Endodermal cell (in vitro differentiated cells): Measurements from ENCODE around the gene PHAX. TPM values are rescaled to one million over a fixed set of nuclear protein-coding genes. Genes with fewer than 3 reads are reported as not detected.
A peak's percentile ranks its signal among the peaks of the same experiment; 100 is the strongest.

Experiments
- DNase-seq: peaks from one replicate; pipeline ENCODE4 v3.0.0-alpha.2; 2017
- H3K27ac ChIP-seq: 2 replicates; pipeline ENCODE4 v1.5.1; 2013; ENCODE audit warnings: mild to moderate bottlenecking, low read depth, low read length, moderate library complexity
- H3K27me3 ChIP-seq: 2 replicates; pipeline ENCODE4 v1.6.1; 2013; ENCODE audit warnings: mild to moderate bottlenecking, low read length, moderate library complexity; ENCODE audit not compliant: insufficient read depth, control insufficient read depth, poor library complexity, severe bottlenecking
- H3K36me3 ChIP-seq: 2 replicates; pipeline ENCODE4 v1.7.0; 2013; ENCODE audit warnings: mild to moderate bottlenecking, low read length, moderate library complexity; ENCODE audit not compliant: control insufficient read depth, insufficient read depth
- H3K4me1 ChIP-seq: one replicate; pipeline ENCODE4 v1.7.0; 2013; ENCODE audit warnings: low read length; ENCODE audit not compliant: control insufficient read depth, insufficient read depth
- H3K4me3 ChIP-seq: 2 replicates; pipeline ENCODE4 v1.5.1; 2013; ENCODE audit warnings: mild to moderate bottlenecking, low read length, moderate library complexity
- H3K9ac ChIP-seq: 2 replicates; pipeline ENCODE4 v1.6.1; 2013; ENCODE audit warnings: mild to moderate bottlenecking, low read length, moderate library complexity; ENCODE audit not compliant: poor library complexity, severe bottlenecking; ENCODE audit errors: extremely low read depth
- H3K9me3 ChIP-seq: 2 replicates; pipeline ENCODE4 v1.6.1; 2013; ENCODE audit warnings: mild to moderate bottlenecking, low read length, moderate library complexity; ENCODE audit not compliant: control insufficient read depth
- H3K27ac Mint-ChIP-seq: 2 replicates; pipeline ENCODE4 v1.8.0; 2020; ENCODE audit warnings: mixed read lengths
- H3K27me3 Mint-ChIP-seq: 2 replicates; pipeline ENCODE4 v1.8.0; 2021; ENCODE audit warnings: mild to moderate bottlenecking, mixed read lengths; ENCODE audit not compliant: insufficient read depth
- H3K36me3 Mint-ChIP-seq: 2 replicates; pipeline ENCODE4 v1.8.0; 2020; ENCODE audit warnings: low read depth, mixed read lengths
- H3K4me1 Mint-ChIP-seq: 2 replicates; pipeline ENCODE4 v1.8.0; 2020; ENCODE audit warnings: mixed read lengths
- H3K4me3 Mint-ChIP-seq: 2 replicates; pipeline ENCODE4 v1.8.0; 2020; ENCODE audit warnings: mild to moderate bottlenecking, moderate library complexity, mixed read lengths
- H3K9me3 Mint-ChIP-seq: 2 replicates; pipeline ENCODE4 v1.8.0; 2020; ENCODE audit warnings: mild to moderate bottlenecking, mixed read lengths
- WGBS, 2 experiments: methylation state at CpG; one replicate each; pipeline versions ENCODE4 v1.1.5 to v1.1.7; 2013; ENCODE audit warnings: missing lambda C conversion rate in 2 of 2, mixed read lengths in 1 of 2; ENCODE audit not compliant: insufficient coverage in 1 of 2, insufficient read length in 1 of 2; 5-methylcytosine and 5-hydroxymethylcytosine counted together
- total RNA-seq, 2 donors: library from RNA; stranded (reverse); fragmentation: NEBNext Ultra II Directional in 1 of 2; extraction: Animal tissue kit (Norgen Biotek cat#: 25700) in 1 of 2; gene quantifications; 2 replicates in 1 of 2; 3 replicates in 1 of 2; pipeline ENCODE4 v1.2.1, GENCODE V29; 2021
- TF ChIP-seq, protein P1 (sequence below): fragments of 200-600 bp; sonication (generic); conservative IDR thresholded peaks from 2 replicates; pipeline ENCODE4 v1.5.0; 2021; ENCODE audit warnings: antibody characterized with exemption, mild to moderate bottlenecking

The PHAX gene
- total RNA-seq, 2 donors from 2014 or later, result 49.9 to 54.1 TPM

DNA sequence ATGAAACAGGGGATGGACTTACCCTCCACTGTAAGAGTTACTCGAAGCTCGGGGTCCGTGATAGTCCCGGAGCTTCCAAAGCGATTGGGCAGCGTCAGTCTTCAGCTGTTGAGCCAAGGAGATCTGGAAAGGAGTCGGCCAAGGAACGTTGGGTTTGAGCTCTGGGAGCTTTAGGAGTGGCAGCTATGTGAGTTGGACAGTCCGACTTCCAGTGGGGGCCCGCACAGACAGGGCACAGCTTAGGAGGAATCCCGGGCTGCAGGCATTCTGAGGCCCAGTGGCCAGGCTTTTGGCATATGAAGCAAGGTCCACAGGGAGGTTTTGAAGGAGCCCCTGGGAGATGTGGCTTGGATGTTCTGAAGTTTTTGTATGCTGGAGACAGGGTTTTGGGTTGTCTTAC is 72.7 kb downstream of the PHAX start:
- H3K4me1 Mint-ChIP-seq, result peaks cover 28% of the 10 kb centered on the region
- H3K27me3 ChIP-seq, result no peaks in the 10 kb centered on the region
- H3K36me3 Mint-ChIP-seq, result peaks cover 3% of the 10 kb centered on the region
- TF ChIP-seq, protein P1, sequence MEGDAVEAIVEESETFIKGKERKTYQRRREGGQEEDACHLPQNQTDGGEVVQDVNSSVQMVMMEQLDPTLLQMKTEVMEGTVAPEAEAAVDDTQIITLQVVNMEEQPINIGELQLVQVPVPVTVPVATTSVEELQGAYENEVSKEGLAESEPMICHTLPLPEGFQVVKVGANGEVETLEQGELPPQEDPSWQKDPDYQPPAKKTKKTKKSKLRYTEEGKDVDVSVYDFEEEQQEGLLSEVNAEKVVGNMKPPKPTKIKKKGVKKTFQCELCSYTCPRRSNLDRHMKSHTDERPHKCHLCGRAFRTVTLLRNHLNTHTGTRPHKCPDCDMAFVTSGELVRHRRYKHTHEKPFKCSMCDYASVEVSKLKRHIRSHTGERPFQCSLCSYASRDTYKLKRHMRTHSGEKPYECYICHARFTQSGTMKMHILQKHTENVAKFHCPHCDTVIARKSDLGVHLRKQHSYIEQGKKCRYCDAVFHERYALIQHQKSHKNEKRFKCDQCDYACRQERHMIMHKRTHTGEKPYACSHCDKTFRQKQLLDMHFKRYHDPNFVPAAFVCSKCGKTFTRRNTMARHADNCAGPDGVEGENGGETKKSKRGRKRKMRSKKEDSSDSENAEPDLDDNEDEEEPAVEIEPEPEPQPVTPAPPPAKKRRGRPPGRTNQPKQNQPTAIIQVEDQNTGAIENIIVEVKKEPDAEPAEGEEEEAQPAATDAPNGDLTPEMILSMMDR, result no peak
- WGBS, 2 experiments, result 80 to 88% methylated on average over 6 to 11 of the region's 11 CpGs
- peaks cover 10% of the 10 kb centered on the region for H3K9me3 ChIP-seq
- no peak overlapping the region for H3K9ac ChIP-seq
- no peaks in the 10 kb centered on the region for H3K4me1 ChIP-seq
- DNase-seq, result peak; percentile 57
- peak overlapping the region; percentile 22 for H3K27ac Mint-ChIP-seq
- H3K4me3 Mint-ChIP-seq, result peak overlapping the region; percentile 31
- H3K4me3 ChIP-seq, result no peak overlapping the region
- H3K27me3 Mint-ChIP-seq, result no peaks in the 10 kb centered on the region
- no peak overlapping the region for H3K27ac ChIP-seq
- peaks cover 8% of the 10 kb centered on the region for H3K9me3 Mint-ChIP-seq
- H3K36me3 ChIP-seq, result no peaks in the 10 kb centered on the region

DNA sequence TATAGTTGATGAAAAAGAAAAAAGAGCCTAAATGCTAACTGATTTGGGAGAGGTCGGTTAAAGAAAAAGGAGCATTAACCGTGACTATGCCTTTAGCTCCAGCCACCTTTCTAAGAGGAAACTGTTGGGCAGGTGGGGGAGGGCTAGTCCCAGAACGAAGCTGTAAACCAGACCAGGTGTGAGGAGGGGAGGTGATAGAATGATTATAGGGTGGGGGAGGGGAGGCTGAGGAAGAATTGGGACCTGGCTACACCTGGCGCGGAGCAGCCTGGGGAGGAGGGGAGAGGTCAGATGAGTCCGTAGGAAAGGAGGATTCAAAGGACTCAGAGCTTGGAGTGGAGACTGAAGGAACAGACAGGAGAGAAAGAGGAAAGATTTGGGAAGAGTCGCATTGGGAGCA is 73.4 kb downstream of the PHAX start:
- peaks cover 8% of the 10 kb centered on the region for H3K9me3 Mint-ChIP-seq
- peak overlapping the region; percentile 31 for H3K4me3 Mint-ChIP-seq
- H3K9ac ChIP-seq, result no peak overlapping the region
- peak; percentile 85 for DNase-seq
- H3K27ac ChIP-seq, result no peak overlapping the region
- TF ChIP-seq, protein P1, result no peak
- no peaks in the 10 kb centered on the region for H3K27me3 Mint-ChIP-seq
- H3K27me3 ChIP-seq, result no peaks in the 10 kb centered on the region
- H3K27ac Mint-ChIP-seq, result peak overlapping the region; percentile 22
- no peak overlapping the region for H3K4me3 ChIP-seq
- peaks cover 3% of the 10 kb centered on the region for H3K9me3 ChIP-seq
- WGBS, 2 experiments, result 50 to 67% methylated on average over 6 to 7 of the region's 7 CpGs
- H3K36me3 ChIP-seq, result no peaks in the 10 kb centered on the region
- peaks cover 28% of the 10 kb centered on the region for H3K4me1 Mint-ChIP-seq
- peaks cover 3% of the 10 kb centered on the region for H3K36me3 Mint-ChIP-seq
- no peaks in the 10 kb centered on the region for H3K4me1 ChIP-seq

DNA sequence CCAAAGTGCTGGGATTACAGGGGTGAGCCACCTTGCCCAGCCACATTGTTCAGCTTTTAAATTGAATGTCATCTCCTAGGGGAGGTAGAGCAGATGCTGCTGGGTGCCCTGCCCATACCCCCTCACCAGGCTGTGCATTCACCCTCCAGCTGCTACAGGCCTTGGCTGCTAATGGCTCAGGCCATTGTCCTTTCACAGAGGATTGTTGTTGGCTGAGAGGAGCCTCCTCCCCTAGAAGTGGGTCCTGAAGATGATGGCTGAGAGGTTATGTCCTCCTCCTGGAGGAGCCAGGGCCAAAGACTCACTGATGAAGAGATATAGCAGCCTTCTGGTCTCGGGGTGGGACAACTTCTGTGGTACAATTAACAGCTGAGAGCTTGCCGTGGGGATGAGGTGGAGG is 74.6 kb downstream of the PHAX start:
- Histone ChIP-seq H3K27me3 (no peaks in the 10 kb centered on the region), H3K9me3 (no peaks in the 10 kb centered on the region), H3K4me3 (no peak overlapping the region), H3K27ac (no peak overlapping the region), H3K9ac (no peak overlapping the region), H3K4me1 (peaks cover 8% of the 10 kb centered on the region), H3K36me3 (no peaks in the 10 kb centered on the region)
- peaks cover 1% of the 10 kb centered on the region for H3K36me3 Mint-ChIP-seq
- H3K27me3 Mint-ChIP-seq, result no peaks in the 10 kb centered on the region
- H3K9me3 Mint-ChIP-seq, result peaks cover 8% of the 10 kb centered on the region
- H3K4me1 Mint-ChIP-seq, result peaks cover 37% of the 10 kb centered on the region
- peak; percentile 67 for DNase-seq
- TF ChIP-seq, protein P1, result no peak
- H3K27ac Mint-ChIP-seq, result no peak overlapping the region
- H3K4me3 Mint-ChIP-seq, result no peak overlapping the region
- WGBS, 2 experiments, result 89% methylated on average over 1 of the region's 2 CpGs; no CpG with 5 or more reads in 1 of the 2 experiments
